ENCODE results near the gene MOK.

MOK gene

DNA sequence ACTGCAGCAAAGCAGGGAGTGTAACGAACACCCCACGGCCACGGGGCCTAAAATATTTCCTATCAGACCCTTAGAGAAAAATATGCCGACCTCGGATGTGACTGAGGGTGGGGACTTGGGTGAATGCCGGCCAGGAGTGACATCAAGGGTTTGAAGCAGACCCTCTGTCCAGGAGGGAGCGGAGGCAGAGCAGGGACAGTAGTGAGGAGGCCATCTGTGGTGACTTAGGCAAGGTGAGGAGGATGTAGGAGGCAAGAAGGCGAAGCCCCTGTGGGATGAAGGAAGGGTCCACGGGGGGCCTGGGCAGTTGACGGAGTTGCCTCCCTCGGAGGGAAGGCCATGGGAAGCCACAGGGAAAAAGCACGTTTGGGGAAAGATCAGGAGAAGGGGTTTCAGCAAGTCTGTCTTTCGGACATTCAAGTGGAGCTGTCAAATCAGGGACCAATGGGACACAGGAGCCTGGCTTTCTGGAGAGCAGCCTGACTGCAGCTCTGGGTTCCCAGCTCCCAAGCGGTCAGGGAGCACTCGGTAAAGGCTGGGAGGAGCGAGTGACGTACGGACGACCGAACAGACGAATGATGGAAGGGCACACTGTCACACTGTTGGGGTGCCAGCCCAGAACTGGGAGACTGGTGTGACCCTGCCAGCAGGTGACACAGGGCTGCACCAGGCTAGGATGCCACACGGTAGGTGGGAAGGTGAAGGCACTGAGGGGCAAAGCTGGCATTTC lies 74.3 kb downstream of the MOK start:
- no peak for DNase-seq (ENCODE audit: low read depth)
- TF ChIP-seq, protein P1, sequence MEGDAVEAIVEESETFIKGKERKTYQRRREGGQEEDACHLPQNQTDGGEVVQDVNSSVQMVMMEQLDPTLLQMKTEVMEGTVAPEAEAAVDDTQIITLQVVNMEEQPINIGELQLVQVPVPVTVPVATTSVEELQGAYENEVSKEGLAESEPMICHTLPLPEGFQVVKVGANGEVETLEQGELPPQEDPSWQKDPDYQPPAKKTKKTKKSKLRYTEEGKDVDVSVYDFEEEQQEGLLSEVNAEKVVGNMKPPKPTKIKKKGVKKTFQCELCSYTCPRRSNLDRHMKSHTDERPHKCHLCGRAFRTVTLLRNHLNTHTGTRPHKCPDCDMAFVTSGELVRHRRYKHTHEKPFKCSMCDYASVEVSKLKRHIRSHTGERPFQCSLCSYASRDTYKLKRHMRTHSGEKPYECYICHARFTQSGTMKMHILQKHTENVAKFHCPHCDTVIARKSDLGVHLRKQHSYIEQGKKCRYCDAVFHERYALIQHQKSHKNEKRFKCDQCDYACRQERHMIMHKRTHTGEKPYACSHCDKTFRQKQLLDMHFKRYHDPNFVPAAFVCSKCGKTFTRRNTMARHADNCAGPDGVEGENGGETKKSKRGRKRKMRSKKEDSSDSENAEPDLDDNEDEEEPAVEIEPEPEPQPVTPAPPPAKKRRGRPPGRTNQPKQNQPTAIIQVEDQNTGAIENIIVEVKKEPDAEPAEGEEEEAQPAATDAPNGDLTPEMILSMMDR (IDR thresholded peaks at IDR 0.05; ENCODE audit: control insufficient read depth, extremely low read depth, insufficient read depth), result no peak
- no peak overlapping the region for H3K4me3 ChIP-seq (ENCODE audit: low read depth, low read length)

DNA sequence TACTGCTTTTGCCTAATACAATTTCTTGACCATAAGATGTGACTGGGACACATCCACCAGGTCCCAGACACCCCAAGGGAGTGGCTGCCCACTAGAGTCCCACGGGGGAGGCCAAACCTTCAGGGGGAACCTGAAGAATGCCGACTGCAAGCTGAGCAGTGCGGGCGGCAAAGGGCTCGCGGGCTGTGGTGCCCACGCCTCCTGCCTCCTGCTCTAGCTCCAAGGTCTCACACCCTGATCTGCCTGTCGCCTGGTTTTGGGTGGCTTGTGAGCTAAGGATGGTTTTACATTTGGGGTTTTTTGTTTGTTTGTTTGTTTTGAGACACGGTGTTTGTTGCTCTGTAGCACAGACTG lies 75.2 kb downstream of the MOK start:
- no peak overlapping the region for H3K4me3 ChIP-seq (ENCODE audit: low read depth, low read length)
- TF ChIP-seq, protein P1 (IDR thresholded peaks at IDR 0.05; ENCODE audit: control insufficient read depth, extremely low read depth, insufficient read depth), result no peak
- no peak for DNase-seq (ENCODE audit: low read depth)

DNA sequence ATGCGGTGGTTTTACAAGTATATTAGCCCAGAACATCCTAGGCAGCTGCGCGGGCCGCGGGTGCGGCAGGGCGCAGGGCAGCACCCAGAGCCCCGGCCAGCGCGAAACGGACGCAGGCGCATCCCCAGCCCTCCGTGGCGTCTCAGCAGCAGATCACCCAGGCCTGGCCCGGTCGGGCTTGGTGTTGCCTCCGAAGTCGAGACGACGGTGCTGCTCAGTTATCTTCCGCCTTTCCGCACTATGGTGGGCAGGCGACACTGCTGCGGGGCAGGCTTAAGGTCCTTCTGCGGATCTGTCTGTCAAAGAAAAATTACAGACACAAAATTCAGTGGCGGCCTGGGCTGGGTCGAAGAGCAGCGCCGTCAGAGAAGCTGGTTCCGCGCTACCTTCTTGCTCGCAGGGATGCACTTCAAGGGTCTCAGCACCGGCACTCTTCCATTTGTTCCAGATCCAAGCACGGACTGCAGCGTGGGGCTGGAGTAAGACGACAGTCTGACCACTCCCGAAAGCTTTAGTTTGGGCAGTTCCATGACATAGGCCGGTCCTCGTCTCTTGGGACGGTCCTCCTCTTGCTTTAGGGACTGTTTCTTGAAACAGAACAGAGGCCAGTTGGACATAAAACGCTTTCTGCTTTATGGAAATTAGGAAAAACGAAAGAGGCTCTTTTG lies 75.8 kb downstream of the MOK start:
- TF ChIP-seq, protein P1 (IDR thresholded peaks at IDR 0.05; ENCODE audit: control insufficient read depth, extremely low read depth, insufficient read depth), result no peak
- no peak overlapping the region for H3K4me3 ChIP-seq (ENCODE audit: low read depth, low read length)
- DNase-seq (ENCODE audit: low read depth), result no peak

DNA sequence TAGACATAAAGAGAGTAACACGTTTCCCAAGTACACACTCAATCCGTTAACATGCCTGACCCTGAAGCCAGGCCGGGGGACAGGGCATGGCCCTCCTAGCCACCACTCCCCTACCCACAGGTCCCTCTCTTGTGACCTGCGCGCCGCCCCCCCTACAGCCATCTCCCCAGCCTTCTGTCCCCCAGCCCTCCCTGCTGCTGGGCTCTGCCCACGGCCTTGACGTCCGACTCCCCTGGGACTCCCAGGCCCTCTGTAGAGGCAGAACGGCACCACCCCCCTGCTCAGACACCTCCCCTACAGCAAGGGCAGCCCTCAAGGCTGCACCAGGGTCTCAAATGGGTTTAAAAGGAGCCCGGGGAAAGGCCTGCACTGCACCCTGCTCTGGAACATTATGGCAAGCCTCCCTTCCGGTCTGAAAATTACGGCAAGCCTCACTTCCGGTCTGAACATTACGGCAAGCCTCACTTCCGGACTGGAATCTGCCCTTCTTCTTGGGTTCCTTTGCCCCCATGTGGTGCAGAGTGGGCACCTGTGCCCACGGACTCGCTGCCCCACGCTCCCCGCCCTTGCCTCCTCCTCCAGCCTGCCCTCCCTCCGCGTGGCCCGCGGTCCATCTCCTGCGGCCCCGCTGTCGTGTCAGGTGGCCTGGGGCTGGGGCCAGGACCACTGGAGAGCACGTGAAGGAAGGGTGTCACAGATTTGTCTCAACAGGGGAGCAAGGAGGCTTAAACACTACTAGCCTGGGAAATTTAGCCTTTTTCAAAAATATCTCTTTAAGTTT lies 77.6 kb downstream of the MOK start:
- TF ChIP-seq, protein P1 (IDR thresholded peaks at IDR 0.05; ENCODE audit: control insufficient read depth, extremely low read depth, insufficient read depth), result no peak
- no peak overlapping the region for H3K4me3 ChIP-seq (ENCODE audit: low read depth, low read length)
- no peak for DNase-seq (ENCODE audit: low read depth)

DNA sequence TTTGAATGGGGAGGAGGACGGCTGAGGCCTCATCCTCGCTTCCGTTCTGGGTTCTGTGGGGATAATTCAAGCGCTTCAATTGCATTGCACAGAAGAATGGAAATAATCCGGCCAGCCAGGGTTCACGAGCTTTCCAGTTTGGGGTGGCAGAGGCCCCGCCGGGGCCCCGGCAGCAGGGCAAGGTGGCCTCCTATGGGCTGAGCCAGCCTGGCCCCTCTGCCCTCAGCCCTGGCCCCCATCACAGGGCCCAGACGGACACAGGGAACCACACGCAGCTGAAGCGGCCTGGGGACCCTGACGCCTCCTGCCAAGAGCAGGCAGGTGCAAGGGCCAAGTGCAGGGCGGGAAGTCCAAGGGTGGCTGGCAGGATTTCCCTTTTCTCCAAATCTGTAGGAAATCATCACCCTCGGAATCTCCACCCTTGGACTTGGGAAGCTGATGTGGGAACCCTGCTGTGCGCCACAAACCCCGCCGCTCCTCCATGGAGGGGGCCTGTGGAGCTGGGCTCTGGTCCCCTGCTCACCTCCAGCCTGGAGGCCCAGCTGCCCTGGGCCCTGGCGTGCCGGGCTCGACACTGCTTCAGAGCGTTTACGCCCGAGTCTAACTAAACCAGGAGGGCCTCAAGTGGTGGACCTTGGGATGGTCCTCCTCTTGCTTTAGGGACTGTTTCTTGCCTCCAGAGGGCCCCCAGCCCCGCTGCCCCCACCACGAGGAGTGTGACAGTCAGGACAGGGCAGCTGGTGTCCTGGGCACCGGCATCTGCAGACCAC lies 78.4 kb downstream of the MOK start:
- no peak for DNase-seq (ENCODE audit: low read depth)
- H3K4me3 ChIP-seq (ENCODE audit: low read depth, low read length), result no peak overlapping the region
- TF ChIP-seq, protein P1 (IDR thresholded peaks at IDR 0.05; ENCODE audit: control insufficient read depth, extremely low read depth, insufficient read depth), result no peak

GRCh38 chr14:102225936-102226335 lies 79.0 kb downstream of the MOK start:
- no peak overlapping the region for H3K4me3 ChIP-seq (ENCODE audit: low read depth, low read length)
- no peak for DNase-seq (ENCODE audit: low read depth)
- TF ChIP-seq, protein P1 (IDR thresholded peaks at IDR 0.05; ENCODE audit: control insufficient read depth, extremely low read depth, insufficient read depth), result no peak
